Hepatocyte (in vitro differentiated cells): Measurements from ENCODE around the gene KIAA1755.

Source experiments
- CTCF ChIP-seq: fragments of 200-600 bp; sonication (generic); IDR thresholded peaks from 2 replicates; pipeline ENCODE4 v1.5.1; 2016; ENCODE audit warnings: antibody characterized with exemption, mild to moderate bottlenecking; ENCODE audit not compliant: poor library complexity
- EZH2 ChIP-seq: fragments of 200-600 bp; sonication (generic); IDR thresholded peaks from 2 replicates; pipeline ENCODE4 v1.6.1; 2016; ENCODE audit warnings: antibody characterized with exemption, mild to moderate bottlenecking, borderline replicate concordance
- EZH2phosphoT487 ChIP-seq: fragments of 200-600 bp; sonication (generic); IDR thresholded peaks from one replicate; pipeline ENCODE4 v1.6.1; 2018; ENCODE audit warnings: antibody characterized with exemption, mild to moderate bottlenecking, low read depth, moderate library complexity; ENCODE audit not compliant: unreplicated experiment, severe bottlenecking

GRCh38 chr20:38256021-38256420 is 4.5 kb downstream of the KIAA1755 start:
- TF ChIP-seq EZH2 (no peak), CTCF (no peak), EZH2phosphoT487 (no peak)
